K562 (cell line): Measurements from ENCODE around the gene GRXCR2. TPM values are rescaled to one million over a fixed set of nuclear protein-coding genes. Genes with fewer than 3 reads are reported as not detected.

Source experiments
- ATAC-seq: fragments of 200-7000 bp; cut with Tn5 transposase; 3 replicates; pipeline ENCODE4 v1.9.1; 2020; ENCODE audit warnings: moderate library complexity
- BruUV-seq: library from RNA; stranded (reverse); fragments of 400-500 nt; replicated peaks from 2 replicates; lab custom pipeline; 2021; lab: Mats Ljungman, UMichigan
- CTCF ChIA-PET: fragments of 300-600 bp; formaldehyde crosslinking; extraction: SDS; loops from one replicate; lab custom pipeline; 2021; ENCODE audit warnings: low intra/inter-chr PET ratio; lab: Yijun Ruan, JAX
- POLR2A ChIA-PET: fragments of 300-600, 350-650 bp; sonication (Branson Sonifier 250); formaldehyde crosslinking; extraction: SDS; loops from one replicate; lab custom pipeline; 2021; ENCODE audit warnings: antibody characterized with exemption, inconsistent platforms; lab: Yijun Ruan, JAX
- DNase-seq, 4 experiments: peaks; one replicate each; pipeline versions ENCODE4 v3.0.0 to v3.0.0-alpha.2; 2011 to 2018; ENCODE audit warnings: low spot score in 3 of 4, mixed read lengths in 3 of 4; ENCODE audit errors: extremely low read depth in 1 of 4
- FAIRE-seq: peaks from 2 replicates; lab custom pipeline; 2011; peaks lifted over from hg19 to GRCh38; lab: Jason Lieb, UNC
- H2AFZ ChIP-seq: 2 replicates; pipeline ENCODE4 v1.6.0; 2011; ENCODE audit warnings: low read depth, low read length, control low read depth, inconsistent platforms
- H3K27ac ChIP-seq: fragments of 200-600 bp; 3 replicates; pipeline ENCODE4 v1.8.0; 2011; ENCODE audit warnings: low read depth, mild to moderate bottlenecking, control low read depth, inconsistent platforms, low read length, moderate library complexity, mixed read lengths; ENCODE audit errors: extremely low read depth
- H3K27me3 ChIP-seq, 2 experiments: fragments of 300-600 bp in 1 of 2; 2 replicates in 1 of 2; 3 replicates in 1 of 2; pipeline versions ENCODE4 v1.6.0 to v1.8.0; 2011; ENCODE audit warnings: inconsistent platforms in 2 of 2, low read length in 2 of 2, mild to moderate bottlenecking in 1 of 2, mixed read lengths in 1 of 2, moderate library complexity in 1 of 2; ENCODE audit not compliant: control insufficient read depth in 2 of 2, insufficient read depth in 2 of 2
- H3K36me3 ChIP-seq: fragments of 300-600 bp; 3 replicates; pipeline ENCODE4 v1.8.0; 2011; ENCODE audit warnings: mild to moderate bottlenecking, low read length, inconsistent platforms; ENCODE audit not compliant: control insufficient read depth, insufficient read depth
- H3K4me1 ChIP-seq, 2 experiments: fragments of 200-600 bp in 1 of 2; replicated peaks in 1 of 2; 2 replicates in 1 of 2; 3 replicates in 1 of 2; pipeline versions ENCODE4 v1.5.1 to v1.8.0; 2011; ENCODE audit warnings: inconsistent platforms in 2 of 2, low read length in 2 of 2, mild to moderate bottlenecking in 1 of 2, mixed read lengths in 1 of 2, moderate library complexity in 1 of 2; ENCODE audit not compliant: control insufficient read depth in 2 of 2, insufficient read depth in 2 of 2
- H3K4me2 ChIP-seq: 2 replicates; pipeline ENCODE4 v1.6.1; 2011; ENCODE audit warnings: low read length, control low read depth, inconsistent platforms, mixed read lengths; ENCODE audit not compliant: insufficient read depth
- H3K4me3 ChIP-seq: fragments of 200-600 bp; sonication (generic), shearing (Covaris generic); 2 replicates; pipeline ENCODE4 v1.5.1; 2016; ENCODE audit warnings: control low read depth, inconsistent platforms
- H3K79me2 ChIP-seq: fragments of 200-600 bp; 3 replicates; pipeline ENCODE4 v1.8.0; 2011; ENCODE audit warnings: low read length, inconsistent platforms; ENCODE audit not compliant: control insufficient read depth, insufficient read depth
- H3K9ac ChIP-seq, 2 experiments: 2 replicates each; pipeline versions ENCODE4 v1.6.0 to v1.6.1; 2011; ENCODE audit warnings: low read depth in 2 of 2, low read length in 2 of 2, control low read depth in 1 of 2, inconsistent platforms in 1 of 2, mild to moderate bottlenecking in 1 of 2, mixed read lengths in 1 of 2; ENCODE audit not compliant: insufficient read depth in 1 of 2
- H3K9me1 ChIP-seq: one replicate; pipeline ENCODE4 v1.6.0; 2011; ENCODE audit warnings: inconsistent platforms, mild to moderate bottlenecking, low read length, moderate library complexity; ENCODE audit not compliant: control insufficient read depth, insufficient read depth
- H3K9me3 ChIP-seq: replicated peaks from 2 replicates; pipeline ENCODE4 v1.5.1; 2011; ENCODE audit warnings: low read depth, low read length, inconsistent platforms; ENCODE audit not compliant: control insufficient read depth, insufficient read depth
- H4K20me1 ChIP-seq: replicated peaks from 2 replicates; pipeline ENCODE4 v1.6.1; 2011; ENCODE audit warnings: low read length, inconsistent platforms, mixed read lengths; ENCODE audit not compliant: control insufficient read depth, insufficient read depth
- GTF2A2 ChIP-seq: IDR thresholded peaks from 2 replicates; pipeline ENCODE4 v1.6.1; 2016; ENCODE audit warnings: mild to moderate bottlenecking, missing genetic modification characterization, missing compliant biosample characterization
- ZNF592 ChIP-seq: fragments of 450-650 bp; IDR thresholded peaks from 2 replicates; pipeline ENCODE4 v1.6.1; 2017; ENCODE audit warnings: antibody characterized with exemption, mild to moderate bottlenecking
- WGBS: fragments of 100-300 bp; shearing (Covaris generic); methylation state at CpG from one replicate; pipeline ENCODE4 v1.1.6; 2016; ENCODE audit warnings: low coverage, mixed read lengths; ENCODE audit not compliant: insufficient coverage; ENCODE audit errors: missing lambda C conversion rate; 5-methylcytosine and 5-hydroxymethylcytosine counted together
- in situ Hi-C: fragments of 300-500 bp; cut with MboI; formaldehyde crosslinking; loops from 4 replicates; pipeline ENCODE4 v1.15.0; 2018; ENCODE audit warnings: inconsistent platforms, mixed read lengths
- intact Hi-C: fragments of 100-400 bp; cut with micrococcal nuclease; formaldehyde crosslinking; loops from 2 replicates; pipeline ENCODE4 v1.14.2; 2022
- polyA plus RNA-seq, 8 experiments: library from polyadenylated mRNA; depleted of rRNA in 4 of 8; stranded (reverse) in 5 of 8; unstranded in 3 of 8; fragments of >200 nt; fragmentation: Nextera tagmentation in 2 of 8; fragmentation: Illumina TruSeq in 1 of 8; extraction: Ambion mirVana in 2 of 8; extraction: Trizol in 1 of 8; gene quantifications; 2 replicates each; pipeline versions ENCODE4 v1.2.1 to v1.2.3, GENCODE V29; 2011 to 2014; ENCODE audit warnings: inconsistent platforms in 1 of 8, missing spikeins in 1 of 8
- total RNA-seq, 7 experiments: library from RNA; depleted of rRNA in 6 of 7; stranded (reverse); fragments of >200 nt in 6 of 7; fragmentation: Illumina TruSeq in 2 of 7; extraction: Trizol in 2 of 7; gene quantifications; 2 replicates each; pipeline versions ENCODE4 v1.2.1 to v1.2.3, GENCODE V29; 2011 to 2021; ENCODE audit warnings: low replicate concordance in 1 of 7
- TF ChIP-seq, protein P1 (sequence below): fragments of 450-650 bp; IDR thresholded peaks from 2 replicates; pipeline ENCODE4 v1.6.1; 2016; ENCODE audit warnings: mild to moderate bottlenecking, moderate library complexity
- TF ChIP-seq, protein P2 (sequence below): sonication (generic); formaldehyde crosslinking; IDR thresholded peaks from 2 replicates; pipeline ENCODE4 v1.9.0; 2022; ENCODE audit warnings: mild to moderate bottlenecking, missing genetic modification reagents

Gene GRXCR2
- total and polyA plus RNA-seq, 9 of the 15 experiments (the other 6 are each of a cell fraction or from before 2014, with no cell fraction given), result not detected

DNA sequence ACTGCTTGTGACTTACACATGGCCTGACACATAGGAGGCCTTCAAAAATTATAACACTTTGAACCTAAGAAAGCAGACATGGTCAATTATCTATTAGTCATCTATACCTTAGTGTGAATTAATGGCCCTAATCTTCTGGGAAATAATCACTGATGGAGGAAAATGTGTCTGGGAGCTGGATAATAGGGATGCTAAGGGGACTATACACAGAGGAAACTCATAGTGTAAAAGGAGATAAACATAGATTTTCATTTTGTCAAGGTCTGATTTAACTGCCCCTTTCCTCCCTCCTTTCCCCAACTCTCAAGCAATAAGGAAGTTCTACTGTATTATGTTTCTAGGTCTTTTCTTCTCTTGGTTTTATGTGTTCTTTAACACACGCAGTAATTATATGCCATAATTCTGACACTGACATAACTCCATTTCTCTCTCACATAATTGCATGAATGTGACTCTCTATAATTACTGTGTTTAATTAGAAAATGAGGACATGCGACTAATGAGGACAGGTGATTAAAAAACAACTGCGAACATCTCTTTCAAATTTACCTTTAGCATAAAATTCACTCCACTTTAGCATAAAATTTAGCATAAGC lies 18.9 kb downstream of the GRXCR2 start:
- ChIA-PET CTCF (no interaction called here), POLR2A (interaction anchor here (0.6 to 3.2 kb wide), 8 partner anchors 9 to 1538 kb away, joined by 3 to 19 read pairs (median 5); partner anchors contain the start of gene PRELID2)
- H3K9me3 ChIP-seq, result no peaks in the 10 kb centered on the region
- H3K9me1 ChIP-seq, result no peaks in the 10 kb centered on the region
- ATAC-seq (no peak), DNase-seq (no peak), FAIRE-seq (no peak)
- no peak overlapping the region for H3K4me2 ChIP-seq
- H3K36me3 ChIP-seq, result no peaks in the 10 kb centered on the region
- H3K27ac ChIP-seq, result peak overlapping the region; percentile 93
- WGBS, result 37% methylated on average over 3 of the region's 3 CpGs
- H3K9ac ChIP-seq, result peak overlapping the region in 1 of 2 experiments; percentile 60; a peak in 2 of 4 replicates
- H3K27me3 ChIP-seq, result no peaks in the 10 kb centered on the region
- no peaks in the 10 kb centered on the region for H4K20me1 ChIP-seq
- no peaks in the 10 kb centered on the region for H3K79me2 ChIP-seq
- H2AFZ ChIP-seq, result peak overlapping the region; percentile 75
- in situ Hi-C loops, result no loop called here
- BruUV-seq, result no TSS peak
- intact Hi-C loops, result loop anchor here (2.0 kb wide), 1 partner anchor 19 kb away; the partner anchor contains the start of gene PRELID2
- H3K4me3 ChIP-seq, result no peak overlapping the region
- peaks cover 14 to 49% of the 10 kb centered on the region in 2 experiments for H3K4me1 ChIP-seq
- TF ChIP-seq, protein P1, sequence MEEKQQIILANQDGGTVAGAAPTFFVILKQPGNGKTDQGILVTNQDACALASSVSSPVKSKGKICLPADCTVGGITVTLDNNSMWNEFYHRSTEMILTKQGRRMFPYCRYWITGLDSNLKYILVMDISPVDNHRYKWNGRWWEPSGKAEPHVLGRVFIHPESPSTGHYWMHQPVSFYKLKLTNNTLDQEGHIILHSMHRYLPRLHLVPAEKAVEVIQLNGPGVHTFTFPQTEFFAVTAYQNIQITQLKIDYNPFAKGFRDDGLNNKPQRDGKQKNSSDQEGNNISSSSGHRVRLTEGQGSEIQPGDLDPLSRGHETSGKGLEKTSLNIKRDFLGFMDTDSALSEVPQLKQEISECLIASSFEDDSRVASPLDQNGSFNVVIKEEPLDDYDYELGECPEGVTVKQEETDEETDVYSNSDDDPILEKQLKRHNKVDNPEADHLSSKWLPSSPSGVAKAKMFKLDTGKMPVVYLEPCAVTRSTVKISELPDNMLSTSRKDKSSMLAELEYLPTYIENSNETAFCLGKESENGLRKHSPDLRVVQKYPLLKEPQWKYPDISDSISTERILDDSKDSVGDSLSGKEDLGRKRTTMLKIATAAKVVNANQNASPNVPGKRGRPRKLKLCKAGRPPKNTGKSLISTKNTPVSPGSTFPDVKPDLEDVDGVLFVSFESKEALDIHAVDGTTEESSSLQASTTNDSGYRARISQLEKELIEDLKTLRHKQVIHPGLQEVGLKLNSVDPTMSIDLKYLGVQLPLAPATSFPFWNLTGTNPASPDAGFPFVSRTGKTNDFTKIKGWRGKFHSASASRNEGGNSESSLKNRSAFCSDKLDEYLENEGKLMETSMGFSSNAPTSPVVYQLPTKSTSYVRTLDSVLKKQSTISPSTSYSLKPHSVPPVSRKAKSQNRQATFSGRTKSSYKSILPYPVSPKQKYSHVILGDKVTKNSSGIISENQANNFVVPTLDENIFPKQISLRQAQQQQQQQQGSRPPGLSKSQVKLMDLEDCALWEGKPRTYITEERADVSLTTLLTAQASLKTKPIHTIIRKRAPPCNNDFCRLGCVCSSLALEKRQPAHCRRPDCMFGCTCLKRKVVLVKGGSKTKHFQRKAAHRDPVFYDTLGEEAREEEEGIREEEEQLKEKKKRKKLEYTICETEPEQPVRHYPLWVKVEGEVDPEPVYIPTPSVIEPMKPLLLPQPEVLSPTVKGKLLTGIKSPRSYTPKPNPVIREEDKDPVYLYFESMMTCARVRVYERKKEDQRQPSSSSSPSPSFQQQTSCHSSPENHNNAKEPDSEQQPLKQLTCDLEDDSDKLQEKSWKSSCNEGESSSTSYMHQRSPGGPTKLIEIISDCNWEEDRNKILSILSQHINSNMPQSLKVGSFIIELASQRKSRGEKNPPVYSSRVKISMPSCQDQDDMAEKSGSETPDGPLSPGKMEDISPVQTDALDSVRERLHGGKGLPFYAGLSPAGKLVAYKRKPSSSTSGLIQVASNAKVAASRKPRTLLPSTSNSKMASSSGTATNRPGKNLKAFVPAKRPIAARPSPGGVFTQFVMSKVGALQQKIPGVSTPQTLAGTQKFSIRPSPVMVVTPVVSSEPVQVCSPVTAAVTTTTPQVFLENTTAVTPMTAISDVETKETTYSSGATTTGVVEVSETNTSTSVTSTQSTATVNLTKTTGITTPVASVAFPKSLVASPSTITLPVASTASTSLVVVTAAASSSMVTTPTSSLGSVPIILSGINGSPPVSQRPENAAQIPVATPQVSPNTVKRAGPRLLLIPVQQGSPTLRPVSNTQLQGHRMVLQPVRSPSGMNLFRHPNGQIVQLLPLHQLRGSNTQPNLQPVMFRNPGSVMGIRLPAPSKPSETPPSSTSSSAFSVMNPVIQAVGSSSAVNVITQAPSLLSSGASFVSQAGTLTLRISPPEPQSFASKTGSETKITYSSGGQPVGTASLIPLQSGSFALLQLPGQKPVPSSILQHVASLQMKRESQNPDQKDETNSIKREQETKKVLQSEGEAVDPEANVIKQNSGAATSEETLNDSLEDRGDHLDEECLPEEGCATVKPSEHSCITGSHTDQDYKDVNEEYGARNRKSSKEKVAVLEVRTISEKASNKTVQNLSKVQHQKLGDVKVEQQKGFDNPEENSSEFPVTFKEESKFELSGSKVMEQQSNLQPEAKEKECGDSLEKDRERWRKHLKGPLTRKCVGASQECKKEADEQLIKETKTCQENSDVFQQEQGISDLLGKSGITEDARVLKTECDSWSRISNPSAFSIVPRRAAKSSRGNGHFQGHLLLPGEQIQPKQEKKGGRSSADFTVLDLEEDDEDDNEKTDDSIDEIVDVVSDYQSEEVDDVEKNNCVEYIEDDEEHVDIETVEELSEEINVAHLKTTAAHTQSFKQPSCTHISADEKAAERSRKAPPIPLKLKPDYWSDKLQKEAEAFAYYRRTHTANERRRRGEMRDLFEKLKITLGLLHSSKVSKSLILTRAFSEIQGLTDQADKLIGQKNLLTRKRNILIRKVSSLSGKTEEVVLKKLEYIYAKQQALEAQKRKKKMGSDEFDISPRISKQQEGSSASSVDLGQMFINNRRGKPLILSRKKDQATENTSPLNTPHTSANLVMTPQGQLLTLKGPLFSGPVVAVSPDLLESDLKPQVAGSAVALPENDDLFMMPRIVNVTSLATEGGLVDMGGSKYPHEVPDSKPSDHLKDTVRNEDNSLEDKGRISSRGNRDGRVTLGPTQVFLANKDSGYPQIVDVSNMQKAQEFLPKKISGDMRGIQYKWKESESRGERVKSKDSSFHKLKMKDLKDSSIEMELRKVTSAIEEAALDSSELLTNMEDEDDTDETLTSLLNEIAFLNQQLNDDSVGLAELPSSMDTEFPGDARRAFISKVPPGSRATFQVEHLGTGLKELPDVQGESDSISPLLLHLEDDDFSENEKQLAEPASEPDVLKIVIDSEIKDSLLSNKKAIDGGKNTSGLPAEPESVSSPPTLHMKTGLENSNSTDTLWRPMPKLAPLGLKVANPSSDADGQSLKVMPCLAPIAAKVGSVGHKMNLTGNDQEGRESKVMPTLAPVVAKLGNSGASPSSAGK, result 0 out of 2 replicates have a peak, but pooled peaks have one; percentile 14
- TF ChIP-seq ZNF592, result peak; percentile 6; the same call in 1 of the 2 replicates
- TF ChIP-seq, protein P2, sequence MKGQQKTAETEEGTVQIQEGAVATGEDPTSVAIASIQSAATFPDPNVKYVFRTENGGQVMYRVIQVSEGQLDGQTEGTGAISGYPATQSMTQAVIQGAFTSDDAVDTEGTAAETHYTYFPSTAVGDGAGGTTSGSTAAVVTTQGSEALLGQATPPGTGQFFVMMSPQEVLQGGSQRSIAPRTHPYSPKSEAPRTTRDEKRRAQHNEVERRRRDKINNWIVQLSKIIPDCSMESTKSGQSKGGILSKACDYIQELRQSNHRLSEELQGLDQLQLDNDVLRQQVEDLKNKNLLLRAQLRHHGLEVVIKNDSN, result no peak
- peak; percentile 33; the same call in 1 of the 2 replicates for TF ChIP-seq GTF2A2 (tag)
